VCaP (cell line): ENCODE data around the gene UIMC1.

Experiments used
- H3K27ac ChIP-seq: fragments of 450-650 bp; 2 replicates; pipeline ENCODE4 v1.5.1; 2017
- CTCF ChIP-seq: fragments of 450-650 bp; conservative IDR thresholded peaks from 2 replicates; pipeline ENCODE4 v1.5.1; 2017; ENCODE audit warnings: mild to moderate bottlenecking, moderate library complexity

Gene UIMC1

DNA sequence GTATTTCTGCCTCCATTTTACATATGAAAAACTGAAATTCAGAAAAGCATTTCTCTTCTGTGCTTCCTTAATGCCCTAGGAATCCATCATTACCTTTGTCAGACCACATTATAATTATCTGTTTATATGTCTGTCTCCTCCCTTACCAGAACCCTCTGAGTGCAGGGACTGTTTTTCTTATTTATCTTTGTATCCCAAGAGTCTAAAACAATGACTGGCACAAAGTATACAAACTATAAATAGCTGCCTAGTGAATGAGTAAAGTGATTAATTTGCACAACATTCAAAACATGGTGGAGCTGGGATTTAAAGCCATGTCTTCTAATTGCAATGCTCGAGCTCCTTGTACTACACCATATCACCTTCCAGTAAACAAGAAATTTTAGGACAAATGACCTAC lies 58.1 kb downstream of the UIMC1 start:
- H3K27ac ChIP-seq = no peak overlapping the region
- no peak for TF ChIP-seq CTCF

DNA sequence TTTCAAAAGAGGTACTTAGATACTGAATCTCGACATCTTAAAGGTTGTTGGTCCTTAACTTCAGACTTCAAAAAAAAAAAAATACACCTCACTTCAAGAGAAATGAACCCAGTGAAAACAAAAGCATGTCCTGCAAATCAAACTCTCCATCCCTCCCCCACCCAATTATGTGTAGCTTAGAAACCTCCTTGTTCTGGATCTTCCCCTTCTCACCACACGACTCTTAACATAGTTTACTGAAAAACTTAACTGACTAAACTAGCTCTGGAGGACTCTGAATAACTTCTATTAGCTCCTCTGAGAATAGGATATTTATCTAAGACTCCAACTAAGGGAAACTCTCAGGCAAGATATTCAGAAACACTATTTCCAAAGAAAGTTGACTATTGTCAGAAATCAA lies 58.7 kb downstream of the UIMC1 start:
- H3K27ac ChIP-seq = no peak overlapping the region
- no peak for TF ChIP-seq CTCF

DNA sequence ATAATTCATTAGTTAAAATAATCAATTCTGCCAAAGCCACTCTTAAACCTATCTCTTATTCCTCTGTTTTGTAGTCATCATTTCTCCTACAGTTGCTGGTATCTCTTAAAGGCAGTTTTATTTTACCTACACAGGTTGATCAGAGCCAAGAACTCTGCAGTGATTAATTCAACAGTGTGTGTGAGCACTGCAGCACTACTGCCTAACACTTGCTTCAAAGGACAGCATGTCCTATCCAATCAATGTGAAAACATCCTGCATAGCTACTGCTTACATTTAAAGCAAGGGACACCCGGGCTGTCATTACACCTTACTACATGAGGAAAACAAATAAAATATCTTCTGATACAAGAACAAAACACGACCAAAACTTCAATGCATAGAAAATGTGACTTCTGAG lies 62.3 kb downstream of the UIMC1 start:
- no peak for TF ChIP-seq CTCF
- peak overlapping the region; percentile 74 for H3K27ac ChIP-seq

DNA sequence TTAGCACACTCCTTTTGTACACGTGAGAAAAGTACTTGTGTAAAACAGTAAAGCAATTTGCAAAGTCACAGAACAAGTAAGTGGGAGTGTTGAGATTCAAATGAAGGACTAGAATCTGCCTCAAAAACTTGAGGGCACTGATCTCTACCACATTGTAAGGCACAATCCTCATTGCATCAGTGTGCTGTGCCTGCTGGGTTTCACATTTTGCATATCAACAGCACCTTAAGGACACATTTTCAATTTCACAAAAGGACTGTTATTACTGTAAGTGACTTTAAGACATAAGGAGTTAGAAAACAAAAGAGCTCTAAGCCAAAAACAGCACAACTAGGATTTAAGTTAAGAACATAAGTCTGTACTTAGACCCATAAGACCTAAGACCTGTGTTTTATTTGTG lies 62.8 kb downstream of the UIMC1 start:
- no peak for TF ChIP-seq CTCF
- H3K27ac ChIP-seq = peak overlapping the region; percentile 74

DNA sequence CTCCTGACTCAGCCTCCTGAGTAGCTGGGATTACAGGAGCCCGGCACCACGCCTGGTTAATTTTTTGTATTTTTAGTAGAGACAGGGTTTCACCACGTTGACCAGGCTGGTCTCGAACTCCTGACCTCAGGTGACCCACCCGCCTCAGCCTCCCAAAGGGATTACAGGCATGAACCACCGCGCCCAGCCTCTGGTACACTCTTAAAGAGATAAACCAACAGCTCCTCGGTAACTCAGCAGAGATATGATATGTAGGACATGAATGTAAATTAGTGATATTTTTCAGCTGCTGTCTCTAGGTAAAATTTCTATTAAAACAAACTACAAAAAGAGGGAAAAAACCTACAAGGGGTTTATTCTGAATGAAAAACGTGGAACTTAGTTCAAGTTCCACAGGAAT lies 64.6 kb downstream of the UIMC1 start:
- H3K27ac ChIP-seq = no peak overlapping the region
- TF ChIP-seq CTCF = no peak

GRCh38 chr5:176938472-176938871 lies 68.1 kb downstream of the UIMC1 start:
- no peak overlapping the region for H3K27ac ChIP-seq
- no peak for TF ChIP-seq CTCF

DNA sequence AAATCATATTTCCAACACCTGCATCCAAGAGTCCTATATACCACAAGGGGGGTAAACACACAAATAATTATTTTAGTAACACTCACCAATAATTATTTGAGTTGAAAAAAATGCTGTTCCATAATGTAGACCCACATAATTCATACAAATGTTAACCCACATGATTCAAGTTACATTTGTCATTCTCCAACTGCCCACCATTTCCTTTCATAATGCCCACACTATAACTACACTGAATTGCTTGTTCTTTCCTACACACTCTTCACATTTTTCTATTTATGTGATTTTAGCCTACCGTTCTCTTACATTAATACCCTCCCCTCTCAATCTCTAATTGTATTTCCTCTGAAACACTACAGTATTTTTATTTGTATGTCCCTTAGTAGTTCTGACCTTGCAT lies 71.6 kb downstream of the UIMC1 start:
- TF ChIP-seq CTCF = no peak
- H3K27ac ChIP-seq = no peak overlapping the region
